HCT116 (cell line): ENCODE results near the gene CALU.

Experiments used
- ATF3 ChIP-seq: IDR thresholded peaks from 2 replicates; pipeline ENCODE4 v1.6.1; 2012
- CEBPB ChIP-seq: IDR thresholded peaks from 2 replicates; pipeline ENCODE4 v1.6.1; 2012; ENCODE audit warnings: low read depth
- CTCF ChIP-seq, 3 experiments: fragments of 200-600 bp in 1 of 3; sonication (generic) in 1 of 3; IDR thresholded peaks in 2 of 3; conservative IDR thresholded peaks in 1 of 3; 2 replicates each; pipeline ENCODE4 v1.5.1; 2012 to 2017; ENCODE audit warnings: low read depth in 2 of 3, low read length in 2 of 3, antibody characterized with exemption in 1 of 3, borderline replicate concordance in 1 of 3, control low read depth in 1 of 3, mild to moderate bottlenecking in 1 of 3, mixed read lengths in 1 of 3, mixed run types in 1 of 3, moderate library complexity in 1 of 3; ENCODE audit not compliant: insufficient read depth in 1 of 3
- EZH2 ChIP-seq: fragments of 200-600 bp; sonication (generic); IDR thresholded peaks from 2 replicates; pipeline ENCODE4 v1.6.1; 2017; ENCODE audit warnings: antibody characterized with exemption, mixed run types
- EZH2phosphoT487 ChIP-seq: fragments of 200-600 bp; IDR thresholded peaks from 2 replicates; pipeline ENCODE4 v1.6.1; 2018; ENCODE audit warnings: antibody characterized with exemption, borderline replicate concordance
- JUND ChIP-seq: IDR thresholded peaks from 2 replicates; pipeline ENCODE4 v1.6.1; 2012
- POLR2A ChIP-seq: IDR thresholded peaks from 2 replicates; pipeline ENCODE4 v1.7.0; 2011; ENCODE audit warnings: borderline replicate concordance; ENCODE audit not compliant: insufficient read depth, insufficient read length; ENCODE audit errors: extremely low read depth
- POLR2AphosphoS5 ChIP-seq: IDR thresholded peaks from 2 replicates; pipeline ENCODE4 v1.6.1; 2011; ENCODE audit warnings: mild to moderate bottlenecking, low read depth, low read length, moderate library complexity
- RAD21 ChIP-seq: IDR thresholded peaks from 2 replicates; pipeline ENCODE4 v1.6.1; 2012; ENCODE audit warnings: low read depth, mild to moderate bottlenecking
- REST ChIP-seq: IDR thresholded peaks from 2 replicates; pipeline ENCODE4 v1.6.1; 2012; ENCODE audit warnings: low read depth
- SRF ChIP-seq: IDR thresholded peaks from 2 replicates; pipeline ENCODE4 v1.6.1; 2012; ENCODE audit warnings: low read depth
- TCF7L2 ChIP-seq: IDR thresholded peaks from 2 replicates; pipeline ENCODE4 v1.7.0; 2011; ENCODE audit warnings: borderline replicate concordance, inconsistent platforms; ENCODE audit not compliant: insufficient read depth, insufficient read length; ENCODE audit errors: extremely low read depth
- YY1 ChIP-seq: IDR thresholded peaks from 2 replicates; pipeline ENCODE4 v1.6.1; 2011; ENCODE audit warnings: low read length, low read depth, moderate library complexity, mild to moderate bottlenecking; ENCODE audit not compliant: insufficient replicate concordance; ENCODE audit errors: extremely low read depth
- ZNF274 ChIP-seq: fragments of 200-500 bp; sonication (Bioruptor generic); IDR thresholded peaks from 2 replicates; pipeline ENCODE4 v1.6.1; 2014; ENCODE audit warnings: mild to moderate bottlenecking, low read depth, low read length, inconsistent platforms

GRCh38 chr7:128724743-128725142 is 14.4 kb upstream of the CALU start:
- TF ChIP-seq POLR2AphosphoS5: no peak
- no peak for TF ChIP-seq RAD21
- no peak for TF ChIP-seq CTCF (IDR thresholded peaks at IDR 0.05 in 2 of 3, conservative IDR thresholded peaks at IDR 0.05 in 1 of 3; ENCODE audit: borderline replicate concordance in 1 of 3, insufficient read depth in 1 of 3, low read depth in 2 of 3, low read length in 2 of 3)
- no peak for TF ChIP-seq POLR2A
- TF ChIP-seq JUND: no peak
- TF ChIP-seq ATF3: no peak
- TF ChIP-seq EZH2: no peak
- no peak for TF ChIP-seq YY1
- TF ChIP-seq EZH2phosphoT487: no peak
- no peak for TF ChIP-seq TCF7L2
- no peak for TF ChIP-seq CEBPB
- no peak for TF ChIP-seq REST
- no peak for TF ChIP-seq ZNF274
- no peak for TF ChIP-seq SRF
